NCI-H524 treated with DMSO at 0.1 percent for 48 hours (cell line): ENCODE measurements around the gene ASCL5.

Experiments used
- DNase-seq: peaks from one replicate; lab custom pipeline; 2025; lab: John Stamatoyannopoulos, UW

The ASCL5 gene

GRCh38 chr1:201136355-201137023, 9.5 kb upstream of the ASCL5 start:
- peak; percentile 95 for DNase-seq

DNA sequence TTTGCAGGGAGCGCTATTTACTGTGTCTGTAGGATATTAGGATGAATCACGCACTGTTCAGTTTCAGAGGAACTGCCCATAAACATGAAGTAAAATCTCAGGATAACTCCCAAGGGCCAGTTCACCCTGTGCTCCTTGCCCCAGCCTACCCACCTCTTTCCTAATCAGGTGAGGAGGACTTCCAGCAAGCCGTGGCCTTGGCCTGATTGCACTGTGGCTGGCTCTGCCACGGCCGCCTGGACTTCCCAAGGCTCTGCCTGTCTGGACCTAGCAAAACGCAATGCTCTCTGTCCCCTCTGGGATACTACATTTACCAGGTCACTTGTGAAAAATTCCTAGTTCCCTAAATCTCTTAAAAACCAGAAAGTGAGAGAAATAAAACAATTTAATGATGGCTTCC, 7.4 kb upstream of the ASCL5 start:
- no peak for DNase-seq

DNA sequence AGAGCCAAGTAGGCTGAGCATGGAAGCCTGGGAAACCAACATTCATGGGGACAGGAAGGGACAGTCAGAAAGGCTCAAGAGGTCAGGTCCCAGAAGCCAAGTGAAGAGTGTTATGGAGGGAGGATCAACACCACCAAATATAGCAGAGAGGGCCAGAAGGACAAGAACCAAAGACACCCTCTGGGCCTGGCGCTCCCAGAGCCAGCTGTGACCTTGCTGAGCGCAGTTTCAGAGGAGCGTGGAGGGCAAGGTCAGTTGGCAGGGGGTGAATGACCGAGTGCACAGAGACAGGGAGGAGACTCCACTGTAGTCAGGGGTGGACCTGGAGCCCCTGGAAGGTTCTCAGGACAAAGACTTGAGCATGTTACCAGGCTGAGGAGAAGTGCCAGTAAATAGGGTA, 4.4 kb upstream of the ASCL5 start:
- no peak for DNase-seq

DNA sequence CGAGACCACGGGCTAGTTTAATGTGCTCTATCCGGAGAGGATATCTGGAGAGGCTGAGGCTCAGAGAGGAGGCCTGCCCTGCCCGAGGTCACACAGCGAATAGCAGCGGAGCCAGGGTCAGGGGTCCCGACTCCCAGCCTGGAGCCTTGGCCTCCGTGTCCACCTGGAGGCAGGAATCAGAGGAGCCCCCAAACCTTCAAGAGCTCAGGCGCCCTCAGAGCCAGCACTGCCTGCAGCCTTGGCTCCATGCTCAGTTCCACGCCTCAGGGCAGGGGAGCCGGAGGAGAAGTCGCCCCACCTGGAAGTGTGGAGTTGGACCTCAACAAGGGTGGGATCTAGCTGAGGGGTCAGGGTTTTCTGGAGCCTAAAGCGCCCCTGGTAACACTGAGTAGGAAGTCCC, 2.0 kb upstream of the ASCL5 start:
- no peak for DNase-seq

DNA sequence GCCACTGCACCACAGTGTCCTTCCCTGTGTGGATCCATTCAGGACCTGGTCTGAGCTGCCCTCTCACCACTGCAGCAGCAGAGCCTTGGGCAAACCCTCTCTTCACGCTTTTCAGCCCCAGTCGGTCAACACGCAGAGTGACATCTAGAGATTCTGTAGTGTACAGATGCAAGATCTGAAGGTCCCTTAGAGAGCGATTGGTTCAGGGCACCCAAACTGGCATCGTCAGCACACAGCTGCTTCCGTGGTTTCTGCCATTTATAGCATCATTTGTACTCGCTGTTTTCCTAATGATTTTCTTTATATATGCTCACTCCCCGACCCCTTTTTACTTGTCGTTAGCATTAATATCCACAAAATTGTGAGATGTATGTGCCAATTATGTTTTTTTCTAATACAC, 1.5 kb upstream of the ASCL5 start:
- no peak for DNase-seq

GRCh38 chr1:201127755-201128455, 921 bp upstream of the ASCL5 start:
- DNase-seq = no peak

GRCh38 chr1:201126463-201126831, 537 bp downstream of the ASCL5 start:
- no peak for DNase-seq

- no peak for DNase-seq
Observed at GRCh38 chr1:201125800-201126199, 1.2 kb downstream of the ASCL5 start.

- DNase-seq = no peak
Observed at GRCh38 chr1:201125019-201125418, 2.0 kb downstream of the ASCL5 start.

DNA sequence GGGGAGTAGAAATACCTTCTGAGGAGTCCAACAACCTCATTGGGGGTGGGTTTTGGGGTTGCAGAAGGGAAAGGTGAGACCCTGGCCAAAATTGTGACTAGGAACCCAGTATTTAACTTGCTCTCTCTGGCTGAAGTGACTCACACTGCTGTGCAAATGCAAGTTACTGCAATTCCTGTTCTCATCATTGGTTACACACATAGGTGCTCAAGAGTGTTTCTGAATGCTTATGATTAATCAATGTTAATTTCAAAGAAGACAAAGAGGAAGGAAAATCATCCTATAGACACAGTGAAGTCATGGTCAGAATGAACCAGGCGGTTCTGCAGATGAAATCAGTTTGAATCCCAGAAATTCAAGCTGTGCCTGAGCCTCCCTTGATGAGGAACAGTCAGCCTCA, 3.1 kb downstream of the ASCL5 start:
- no peak for DNase-seq

DNA sequence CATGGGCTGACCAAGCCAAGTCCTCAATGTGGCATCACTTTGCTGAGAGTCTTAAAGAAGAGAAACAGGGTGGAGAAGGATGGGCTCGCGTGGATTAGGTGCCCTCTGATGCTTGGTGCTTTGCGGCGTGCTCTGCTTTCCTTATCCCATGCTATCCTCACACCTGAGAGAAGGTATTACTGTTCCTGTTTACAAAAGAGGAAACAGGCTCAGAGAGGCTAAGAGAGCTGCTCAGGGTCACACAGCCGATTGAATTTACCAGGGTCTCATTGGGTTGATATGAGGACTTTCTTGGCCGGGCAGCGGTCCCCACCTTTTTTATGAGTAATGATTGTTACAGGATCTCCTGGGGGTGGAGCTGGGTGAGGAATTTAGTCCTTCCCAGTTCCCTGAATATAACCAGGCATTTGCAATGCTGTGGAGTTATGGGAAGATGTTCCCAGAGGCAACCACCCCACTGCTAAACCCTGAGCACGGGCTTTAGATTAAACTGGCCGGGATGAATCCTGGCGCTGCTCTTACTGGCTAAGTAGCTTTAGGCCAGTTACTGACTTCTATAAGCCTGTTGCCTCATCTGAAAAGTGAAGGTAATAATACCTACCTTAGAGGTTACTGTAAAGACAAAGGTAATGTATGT, 4.5 kb downstream of the ASCL5 start:
- DNase-seq = no peak

- no peak for DNase-seq
Observed at GRCh38 chr1:201119206-201120197, 7.5 kb downstream of the ASCL5 start.

- no peak for DNase-seq
Observed at GRCh38 chr1:201116091-201116490, 10.9 kb downstream of the ASCL5 start.

- no peak for DNase-seq
Observed at GRCh38 chr1:201115390-201115937, 11.5 kb downstream of the ASCL5 start.

- DNase-seq = peak; percentile 51
Observed at GRCh38 chr1:201114245-201115131, 12.5 kb downstream of the ASCL5 start.

DNA sequence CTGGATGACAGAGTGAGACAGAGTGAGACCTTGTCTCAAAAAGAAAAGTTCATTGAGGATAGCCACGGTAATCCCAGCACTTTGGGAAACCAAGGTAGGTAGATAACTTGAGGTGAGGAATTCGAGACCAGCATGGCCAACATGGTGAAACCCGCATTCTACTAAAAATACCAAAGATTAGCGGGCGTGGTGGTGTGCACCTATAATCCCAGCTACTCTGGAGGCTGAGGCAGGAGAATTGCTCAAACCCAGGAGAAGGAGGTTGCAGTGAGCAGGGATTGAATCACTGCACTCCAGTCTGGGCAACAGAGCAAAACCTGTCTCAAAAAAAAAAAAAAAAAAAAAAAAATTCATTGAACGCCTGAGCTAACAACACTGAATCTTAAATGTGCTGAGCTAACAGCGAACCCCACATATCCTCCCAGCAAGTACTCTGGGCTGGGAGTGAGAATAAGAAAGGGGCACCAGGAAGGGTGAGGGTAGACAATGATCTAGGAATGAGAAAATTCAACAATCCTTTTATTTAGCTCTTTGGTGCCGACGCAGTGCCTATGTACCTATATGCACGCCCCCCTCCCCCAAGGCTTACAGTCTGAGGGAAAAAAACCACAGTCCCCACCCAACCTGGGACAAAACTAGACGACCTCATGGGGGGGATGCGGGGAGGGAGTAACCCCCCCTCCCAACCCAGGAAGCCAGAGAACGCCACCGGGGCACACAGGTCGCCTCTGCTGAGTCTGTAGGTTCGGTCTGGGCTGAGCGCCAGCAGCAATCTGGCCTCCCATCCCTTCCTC, 13.3 kb downstream of the ASCL5 start:
- DNase-seq = no peak

DNA sequence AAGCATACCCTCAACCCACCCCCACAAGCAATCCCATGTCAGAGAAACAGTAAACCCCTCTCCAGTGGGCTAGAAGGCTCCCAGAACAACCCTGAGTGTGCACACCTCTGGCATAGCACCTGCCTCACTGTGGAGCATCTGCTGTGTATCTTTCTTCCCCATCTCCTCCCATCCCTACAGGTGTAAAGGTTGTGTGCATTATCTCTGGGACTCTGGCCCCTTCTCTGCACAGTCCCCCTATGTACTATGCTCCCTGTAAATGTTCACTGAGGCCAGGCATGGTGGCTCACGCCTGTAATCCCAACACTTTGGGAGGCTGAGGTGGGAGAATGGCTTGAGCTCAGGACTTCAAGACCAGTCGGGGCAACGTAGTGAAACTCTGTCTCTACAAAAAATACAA, 14.1 kb downstream of the ASCL5 start:
- no peak for DNase-seq

DNA sequence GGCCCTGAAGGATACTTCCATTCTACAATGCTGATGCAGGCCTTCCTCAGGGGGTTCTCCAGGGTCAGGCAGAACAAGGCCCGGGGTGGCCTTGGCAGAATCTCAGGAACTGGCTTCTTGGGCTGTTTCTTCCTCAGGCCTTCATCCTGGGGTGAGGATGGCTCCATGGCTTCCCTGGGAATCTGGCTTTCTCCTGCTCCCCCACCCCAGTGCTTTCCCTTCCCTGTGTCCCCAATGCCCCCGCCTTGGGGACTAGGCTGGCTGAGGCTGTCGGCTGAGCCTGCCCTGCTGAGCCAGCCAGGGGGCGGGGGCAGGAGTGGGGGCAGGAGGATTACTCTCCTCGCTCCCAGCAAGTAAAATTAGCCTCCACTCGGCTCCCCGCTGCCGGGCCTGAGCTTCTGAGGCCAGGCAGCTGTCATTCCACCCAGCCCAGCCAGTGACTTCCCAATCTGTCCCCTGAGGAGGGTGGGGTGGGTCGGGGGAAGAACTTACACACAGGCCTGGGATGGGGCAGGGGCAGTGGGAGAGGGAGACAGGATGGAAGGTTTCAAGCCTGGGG, 14.7 kb downstream of the ASCL5 start, which contains the start of gene CACNA1S:
CACNA1S (minus strand) TSS at position 254 of the 559 bp plus-strand sequence; CDS start at position 167, 87 bp downstream.
- DNase-seq = no peak

DNA sequence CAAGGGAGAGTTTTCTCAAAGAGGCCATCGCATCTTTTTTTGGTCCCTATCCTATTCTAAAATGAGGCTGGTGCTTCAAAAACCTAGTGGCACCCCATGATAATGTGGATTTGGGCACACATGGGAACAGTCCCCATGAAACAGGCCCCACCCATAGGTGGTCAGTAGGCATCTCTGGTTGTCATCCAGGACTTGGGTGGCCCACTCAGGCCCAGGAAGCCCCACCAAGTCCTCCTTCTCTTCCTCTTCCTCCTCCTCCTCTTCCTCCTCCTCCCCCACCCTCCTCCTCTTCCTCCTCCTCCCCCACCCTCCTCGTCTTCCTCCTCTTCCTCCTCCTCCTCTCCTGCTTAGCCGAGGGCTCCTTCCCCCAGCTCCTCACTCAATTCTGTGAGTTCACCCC, 15.3 kb downstream of the ASCL5 start:
- no peak for DNase-seq

GRCh38 chr1:201111156-201111555, 15.8 kb downstream of the ASCL5 start:
- DNase-seq = no peak
